RPMI7951 (cell line): ENCODE results near the gene UBE2G1. TPM values are rescaled to one million over a fixed set of nuclear protein-coding genes. Genes with fewer than 3 reads are reported as not detected.

ENCODE experiments used
- DNase-seq: peaks from one replicate; pipeline ENCODE4 v3.0.0-alpha.2; 2012; ENCODE audit warnings: low read depth
- total RNA-seq: library from RNA; depleted of rRNA; stranded (reverse); fragments of >200 nt; shearing (Covaris generic); gene quantifications from 2 replicates; pipeline ENCODE4 v1.2.3, GENCODE V29; 2014

UBE2G1 gene
- total RNA-seq, 1 experiment from 2014 or later, result 42.1 TPM

- no peak for DNase-seq
These were observed 32.1 kb downstream of the UBE2G1 start for GRCh38 chr17:4334332-4334731.

- DNase-seq, result no peak
These were observed 33.4 kb downstream of the UBE2G1 start for GRCh38 chr17:4333041-4333440.

GRCh38 chr17:4332296-4332970 is 34.0 kb downstream of the UBE2G1 start:
- no peak for DNase-seq

GRCh38 chr17:4331614-4332013 is 34.9 kb downstream of the UBE2G1 start:
- no peak for DNase-seq

GRCh38 chr17:4329838-4330237 is 36.6 kb downstream of the UBE2G1 start:
- peak; percentile 83 for DNase-seq

GRCh38 chr17:4327606-4328005 is 38.9 kb downstream of the UBE2G1 start:
- DNase-seq, result peak; percentile 68

GRCh38 chr17:4326608-4327007 is 39.9 kb downstream of the UBE2G1 start:
- no peak for DNase-seq

GRCh38 chr17:4326112-4326511 is 40.4 kb downstream of the UBE2G1 start:
- DNase-seq, result no peak

GRCh38 chr17:4324463-4324862 is 42.0 kb downstream of the UBE2G1 start:
- DNase-seq, result no peak

- DNase-seq, result no peak
These were observed 47.3 kb downstream of the UBE2G1 start for GRCh38 chr17:4319221-4319620.

- no peak for DNase-seq
These were observed 47.9 kb downstream of the UBE2G1 start for GRCh38 chr17:4318596-4318995.

- no peak for DNase-seq
These were observed 48.3 kb downstream of the UBE2G1 start for GRCh38 chr17:4318186-4318585.

GRCh38 chr17:4317610-4318009 is 48.9 kb downstream of the UBE2G1 start:
- no peak for DNase-seq

GRCh38 chr17:4316648-4317047 is 49.8 kb downstream of the UBE2G1 start:
- no peak for DNase-seq

- DNase-seq, result no peak
These were observed 51.9 kb downstream of the UBE2G1 start for GRCh38 chr17:4314618-4315017.

- DNase-seq, result no peak
These were observed 52.3 kb downstream of the UBE2G1 start for GRCh38 chr17:4314179-4314578.

GRCh38 chr17:4313221-4314114 is 53.0 kb downstream of the UBE2G1 start:
- no peak for DNase-seq

- peak; percentile 7 for DNase-seq
These were observed 56.0 kb downstream of the UBE2G1 start for GRCh38 chr17:4310354-4311060.

GRCh38 chr17:4309897-4310296 is 56.6 kb downstream of the UBE2G1 start:
- DNase-seq, result no peak

- no peak for DNase-seq
These were observed 59.1 kb downstream of the UBE2G1 start for GRCh38 chr17:4307179-4307930.

- DNase-seq, result no peak
These were observed 61.3 kb downstream of the UBE2G1 start for GRCh38 chr17:4305224-4305623.
